ENCODE results near the gene TRIM24.

TRIM24 gene

GRCh38 chr7:138468244-138469123 is 8.4 kb downstream of the TRIM24 start:
- TF ChIP-seq CTCF (IDR thresholded peaks at IDR 0.05; ENCODE audit: extremely low read depth, missing control alignments): no peak

DNA sequence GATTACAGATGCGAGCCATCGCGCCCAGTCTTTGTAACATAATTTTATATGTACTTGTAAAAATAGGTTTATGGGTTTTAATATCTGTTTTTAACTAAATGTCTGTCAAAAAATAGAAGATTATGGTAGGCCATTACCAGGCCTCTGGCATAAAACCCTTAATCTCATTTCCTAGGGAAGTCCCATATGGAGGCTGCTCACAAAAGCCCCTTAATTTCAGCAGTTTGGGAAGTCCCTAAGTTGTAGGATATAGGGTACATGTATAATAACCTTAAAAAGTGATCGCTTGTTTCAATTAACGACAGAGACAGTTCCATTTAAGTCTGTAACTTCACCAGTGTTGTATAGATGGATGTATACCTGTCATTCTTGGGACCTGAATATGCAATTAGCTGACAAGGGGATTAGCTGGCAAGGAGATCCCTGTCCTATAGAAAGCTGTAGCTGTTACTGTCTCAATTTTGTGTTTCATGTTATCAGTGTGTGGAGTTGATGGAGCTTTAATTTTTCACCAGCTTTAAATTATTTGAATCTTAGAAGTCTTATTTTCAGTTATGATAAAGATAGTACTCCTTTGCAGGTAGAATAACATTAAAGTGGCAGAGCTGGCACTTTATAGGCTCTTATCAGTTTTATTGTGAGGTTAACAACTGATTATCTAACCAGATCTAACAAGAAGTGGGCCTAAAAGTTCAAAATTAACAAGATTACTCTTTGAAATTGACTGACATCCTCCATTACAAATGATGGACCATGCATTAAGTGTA is 10.5 kb downstream of the TRIM24 start:
- no peak for DNase-seq (ENCODE audit: low spot score)
- no peak for TF ChIP-seq CTCF (IDR thresholded peaks at IDR 0.05; ENCODE audit: extremely low read depth, missing control alignments)

More at GRCh38 chr7:138468244-138469123, 8.4 kb downstream of the TRIM24 start:
- no peak for DNase-seq (ENCODE audit: low spot score)

GRCh38 chr7:138472292-138473079 is 12.4 kb downstream of the TRIM24 start:
- no peak for TF ChIP-seq CTCF (IDR thresholded peaks at IDR 0.05; ENCODE audit: extremely low read depth, missing control alignments)
- no peak for DNase-seq (ENCODE audit: low spot score)

DNA sequence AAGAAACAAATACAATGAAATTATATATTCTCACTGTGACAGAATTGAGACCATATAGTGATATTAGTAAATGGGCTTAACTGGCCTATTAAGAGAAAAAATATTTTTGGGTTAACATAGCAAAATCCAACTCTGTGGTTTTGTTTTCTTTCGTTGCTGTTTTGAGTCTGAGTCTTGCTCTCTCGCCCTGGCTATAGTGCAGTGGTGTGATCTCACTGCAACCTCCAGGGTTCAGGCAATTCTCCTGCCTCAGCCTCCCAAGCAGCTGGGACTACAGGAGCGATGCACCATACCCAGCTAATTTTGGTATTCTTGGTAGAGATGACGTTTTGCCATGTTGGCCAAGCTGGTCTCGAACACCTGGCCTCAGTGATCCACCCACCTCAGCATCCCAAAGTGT is 15.3 kb downstream of the TRIM24 start:
- DNase-seq (ENCODE audit: low spot score): no peak

GRCh38 chr7:138477081-138477578 is 17.1 kb downstream of the TRIM24 start:
- no peak for TF ChIP-seq CTCF (IDR thresholded peaks at IDR 0.05; ENCODE audit: extremely low read depth, missing control alignments)
- no peak for DNase-seq (ENCODE audit: low spot score)

More for the DNA sequence above, 15.3 kb downstream of the TRIM24 start:
- TF ChIP-seq CTCF (IDR thresholded peaks at IDR 0.05; ENCODE audit: extremely low read depth, missing control alignments): no peak

DNA sequence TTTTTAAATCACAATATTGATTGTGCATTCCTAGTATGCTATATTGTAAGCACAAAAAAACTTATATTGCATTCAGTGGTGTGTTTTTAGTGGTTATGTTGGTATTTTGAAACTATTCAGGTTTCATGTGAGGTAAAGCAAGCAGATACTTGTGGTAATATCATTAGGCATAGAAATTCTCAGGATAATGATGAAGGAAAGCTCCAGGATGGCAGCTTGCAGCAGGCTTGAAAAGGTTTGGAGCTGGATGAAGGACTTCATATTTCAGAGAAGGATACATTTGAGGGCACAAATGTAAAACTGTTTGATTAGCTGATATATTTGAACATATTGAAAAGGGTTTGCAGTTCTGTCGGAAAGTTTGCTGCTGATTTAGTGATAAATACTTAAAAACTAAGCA is 17.5 kb downstream of the TRIM24 start:
- no peak for DNase-seq (ENCODE audit: low spot score)
- TF ChIP-seq CTCF (IDR thresholded peaks at IDR 0.05; ENCODE audit: extremely low read depth, missing control alignments): no peak

All from GM20000 (cell line).